ENCODE measurements around the gene PELI2. TPM values are rescaled to one million over a fixed set of nuclear protein-coding genes. Genes with fewer than 3 reads are reported as not detected.

PELI2 gene
- total RNA-seq, 1 donor, result 14.1 TPM

DNA sequence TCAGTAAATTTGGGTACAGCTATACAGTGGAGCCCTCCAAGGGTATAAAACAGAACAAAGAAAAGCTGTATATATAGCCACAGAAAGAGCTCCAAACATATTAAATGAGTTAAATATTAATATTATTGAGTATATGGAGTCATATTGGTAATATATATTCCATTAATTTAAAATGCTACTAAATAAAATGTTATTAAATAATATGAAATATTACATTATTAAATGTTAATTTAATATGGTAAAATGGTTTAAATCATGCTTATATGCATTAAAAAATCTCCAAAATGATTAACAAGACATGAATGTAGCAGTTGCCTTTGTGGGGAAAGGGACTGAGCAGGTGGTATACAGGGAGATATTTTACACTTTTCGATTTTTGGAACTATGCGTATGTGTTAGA, 164.0 kb downstream of the PELI2 start:
- Histone ChIP-seq H3K4me3 (ENCODE audit: insufficient read depth, low read length) (no peak overlapping the region), H3K4me2 (ENCODE audit: insufficient read depth, low read length) (no peak overlapping the region), H3K27me3 (ENCODE audit: insufficient read depth, low read length) (no peaks in the 10 kb centered on the region), H3K4me1 (ENCODE audit: insufficient read depth, low read length) (no peaks in the 10 kb centered on the region), H3K27ac (ENCODE audit: low read depth, low read length) (no peak overlapping the region), H4K20me1 (ENCODE audit: insufficient read depth, low read length) (no peaks in the 10 kb centered on the region), H2AFZ (ENCODE audit: low read length) (no peak overlapping the region), H3K79me2 (ENCODE audit: insufficient read depth, low read length) (no peaks in the 10 kb centered on the region), H3K9me3 (ENCODE audit: low read depth, low read length) (no peaks in the 10 kb centered on the region), H3K36me3 (ENCODE audit: insufficient read depth, low read length) (no peaks in the 10 kb centered on the region)
- no peak for DNase-seq (ENCODE audit: insufficient read length, low spot score, missing footprints)
- no peak for TF ChIP-seq CTCF (IDR thresholded peaks at IDR 0.05; ENCODE audit: extremely low read depth, low read depth, low read length)

DNA sequence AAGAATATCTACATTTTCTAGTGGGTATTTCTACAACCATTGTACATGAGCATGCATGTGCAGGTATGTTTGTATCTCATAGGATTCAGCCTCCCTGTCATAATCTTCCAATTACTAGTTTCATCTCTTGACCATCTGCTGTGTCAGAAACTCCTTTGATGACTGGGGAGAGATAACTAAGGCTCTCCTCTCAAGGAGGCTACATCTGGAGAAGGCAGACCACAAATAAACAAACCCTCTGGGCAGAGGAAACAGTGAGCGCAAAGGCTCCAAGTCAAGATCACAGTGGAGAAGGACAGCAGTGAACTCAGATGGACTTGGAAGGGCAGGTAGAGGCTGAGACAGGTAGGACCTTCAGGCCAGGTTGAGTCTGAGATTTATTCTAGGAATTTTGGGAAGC, 166.4 kb downstream of the PELI2 start:
- no peak overlapping the region for H3K4me2 ChIP-seq (ENCODE audit: insufficient read depth, low read length)
- no peaks in the 10 kb centered on the region for H4K20me1 ChIP-seq (ENCODE audit: insufficient read depth, low read length)
- no peaks in the 10 kb centered on the region for H3K36me3 ChIP-seq (ENCODE audit: insufficient read depth, low read length)
- DNase-seq (ENCODE audit: insufficient read length, low spot score, missing footprints), result no peak
- no peaks in the 10 kb centered on the region for H3K79me2 ChIP-seq (ENCODE audit: insufficient read depth, low read length)
- H3K4me1 ChIP-seq (ENCODE audit: insufficient read depth, low read length), result no peaks in the 10 kb centered on the region
- no peaks in the 10 kb centered on the region for H3K9me3 ChIP-seq (ENCODE audit: low read depth, low read length)
- no peak overlapping the region for H2AFZ ChIP-seq (ENCODE audit: low read length)
- no peaks in the 10 kb centered on the region for H3K27me3 ChIP-seq (ENCODE audit: insufficient read depth, low read length)
- no peak for TF ChIP-seq CTCF (IDR thresholded peaks at IDR 0.05; ENCODE audit: extremely low read depth, low read depth, low read length)
- no peak overlapping the region for H3K4me3 ChIP-seq (ENCODE audit: insufficient read depth, low read length)
- H3K27ac ChIP-seq (ENCODE audit: low read depth, low read length), result no peak overlapping the region

DNA sequence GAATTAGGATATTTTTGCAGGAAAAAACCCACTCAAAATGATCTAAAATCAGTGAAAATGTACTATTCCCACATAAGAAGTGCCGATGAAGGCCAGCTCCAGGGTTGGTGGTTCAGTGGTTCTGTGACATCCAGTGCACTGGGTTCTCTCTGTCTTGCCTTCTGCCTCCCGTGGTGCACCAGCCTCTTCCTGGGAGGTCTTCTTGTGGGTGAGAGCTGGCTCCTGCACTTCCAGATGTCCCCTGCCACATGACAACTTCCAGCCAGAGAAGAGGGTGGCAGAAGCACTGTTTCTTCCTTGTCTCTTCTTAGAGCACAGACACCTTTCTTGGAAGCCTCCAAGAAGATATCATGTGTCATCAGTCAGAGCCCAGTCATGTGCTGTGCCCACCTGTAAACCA, 170.9 kb downstream of the PELI2 start:
- Histone ChIP-seq H3K27ac (ENCODE audit: low read depth, low read length) (no peak overlapping the region), H3K4me3 (ENCODE audit: insufficient read depth, low read length) (no peak overlapping the region), H3K9me3 (ENCODE audit: low read depth, low read length) (no peaks in the 10 kb centered on the region), H3K4me2 (ENCODE audit: insufficient read depth, low read length) (no peak overlapping the region), H2AFZ (ENCODE audit: low read length) (no peak overlapping the region), H3K4me1 (ENCODE audit: insufficient read depth, low read length) (peaks cover 2% of the 10 kb centered on the region), H3K79me2 (ENCODE audit: insufficient read depth, low read length) (no peaks in the 10 kb centered on the region), H3K27me3 (ENCODE audit: insufficient read depth, low read length) (no peaks in the 10 kb centered on the region), H4K20me1 (ENCODE audit: insufficient read depth, low read length) (no peaks in the 10 kb centered on the region), H3K36me3 (ENCODE audit: insufficient read depth, low read length) (no peaks in the 10 kb centered on the region)
- DNase-seq (ENCODE audit: insufficient read length, low spot score, missing footprints), result no peak
- TF ChIP-seq CTCF (IDR thresholded peaks at IDR 0.05; ENCODE audit: extremely low read depth, low read depth, low read length), result no peak

- Histone ChIP-seq H3K36me3 (ENCODE audit: insufficient read depth, low read length) (no peaks in the 10 kb centered on the region), H3K79me2 (ENCODE audit: insufficient read depth, low read length) (no peaks in the 10 kb centered on the region), H3K27me3 (ENCODE audit: insufficient read depth, low read length) (no peaks in the 10 kb centered on the region), H3K9me3 (ENCODE audit: low read depth, low read length) (no peaks in the 10 kb centered on the region), H2AFZ (ENCODE audit: low read length) (no peak overlapping the region), H3K4me2 (ENCODE audit: insufficient read depth, low read length) (no peak overlapping the region), H4K20me1 (ENCODE audit: insufficient read depth, low read length) (no peaks in the 10 kb centered on the region), H3K4me1 (ENCODE audit: insufficient read depth, low read length) (peaks cover 2% of the 10 kb centered on the region), H3K27ac (ENCODE audit: low read depth, low read length) (no peak overlapping the region), H3K4me3 (ENCODE audit: insufficient read depth, low read length) (no peak overlapping the region)
- no peak for TF ChIP-seq CTCF (IDR thresholded peaks at IDR 0.05; ENCODE audit: extremely low read depth, low read depth, low read length)
- no peak for DNase-seq (ENCODE audit: insufficient read length, low spot score, missing footprints)
These were observed 172.0 kb downstream of the PELI2 start for GRCh38 chr14:56290195-56290594.

Data from osteoblast (primary cell).